ENCODE results near the gene DUSP22.
"Not testable (repeated sequence)": the region's sequence is repeated elsewhere in the genome, so short reads cannot be mapped to it uniquely, and the experiment has no call there.

The DUSP22 gene

DNA sequence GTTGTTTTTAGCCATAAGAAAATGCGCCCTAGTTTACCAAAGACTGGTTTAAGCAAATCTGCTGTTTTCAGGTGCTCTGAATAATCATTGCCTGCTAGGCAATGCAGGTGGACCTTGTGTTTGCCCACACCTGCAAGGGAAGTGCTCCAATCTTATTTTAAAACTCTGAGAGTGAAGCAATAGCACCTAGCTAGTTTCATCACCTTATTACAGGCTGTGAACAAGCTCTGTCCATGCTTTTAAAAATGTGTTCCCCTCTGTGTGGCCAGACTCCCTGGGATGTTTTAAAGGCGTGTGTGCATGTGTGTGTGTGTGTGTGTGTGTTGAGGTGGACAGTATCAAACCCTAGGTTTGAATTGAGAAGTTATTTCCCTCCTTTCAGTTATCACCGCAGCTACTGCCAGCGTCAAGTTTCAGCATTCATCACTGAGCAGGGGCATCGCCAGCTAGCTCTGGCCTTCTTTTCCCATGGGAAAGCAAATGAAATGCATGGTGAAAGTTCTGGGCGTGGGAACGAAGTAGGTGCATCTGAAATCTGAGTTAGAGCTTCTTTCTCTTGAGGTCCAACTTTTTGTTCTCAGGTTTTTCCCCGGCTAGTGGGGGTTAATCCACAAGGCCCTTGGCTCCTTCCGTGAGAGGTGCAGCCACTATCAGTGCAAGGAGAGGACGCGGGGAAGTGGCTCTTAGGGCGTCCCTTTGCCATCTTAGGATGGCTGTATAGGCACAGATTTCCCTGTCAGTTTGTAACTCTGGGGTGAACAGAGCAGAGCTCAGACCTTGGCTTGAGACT lies 30.8 kb downstream of the DUSP22 start:
- no peak for DNase-seq (ENCODE audit: low read depth in 2 of 3, low spot score in 1 of 3)

DNA sequence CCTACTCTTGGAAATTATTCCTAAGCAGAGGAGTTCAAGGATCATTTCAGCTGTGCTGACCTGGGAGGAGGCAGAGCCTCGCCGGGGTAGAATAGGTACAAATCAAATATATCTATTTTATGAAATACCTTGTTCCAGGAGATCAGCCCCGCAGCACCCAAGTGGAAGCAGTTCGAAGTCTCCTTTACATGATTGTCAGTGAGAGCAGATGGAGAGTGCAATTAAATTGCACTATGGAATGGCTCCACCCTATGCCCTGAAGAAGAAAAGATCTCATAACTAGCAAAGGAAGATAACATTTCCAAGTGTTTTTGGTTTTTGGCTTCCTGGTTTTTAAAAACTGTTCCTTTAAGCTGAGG lies 31.4 kb downstream of the DUSP22 start:
- no peak for DNase-seq (ENCODE audit: low read depth in 2 of 3, low spot score in 1 of 3)

DNA sequence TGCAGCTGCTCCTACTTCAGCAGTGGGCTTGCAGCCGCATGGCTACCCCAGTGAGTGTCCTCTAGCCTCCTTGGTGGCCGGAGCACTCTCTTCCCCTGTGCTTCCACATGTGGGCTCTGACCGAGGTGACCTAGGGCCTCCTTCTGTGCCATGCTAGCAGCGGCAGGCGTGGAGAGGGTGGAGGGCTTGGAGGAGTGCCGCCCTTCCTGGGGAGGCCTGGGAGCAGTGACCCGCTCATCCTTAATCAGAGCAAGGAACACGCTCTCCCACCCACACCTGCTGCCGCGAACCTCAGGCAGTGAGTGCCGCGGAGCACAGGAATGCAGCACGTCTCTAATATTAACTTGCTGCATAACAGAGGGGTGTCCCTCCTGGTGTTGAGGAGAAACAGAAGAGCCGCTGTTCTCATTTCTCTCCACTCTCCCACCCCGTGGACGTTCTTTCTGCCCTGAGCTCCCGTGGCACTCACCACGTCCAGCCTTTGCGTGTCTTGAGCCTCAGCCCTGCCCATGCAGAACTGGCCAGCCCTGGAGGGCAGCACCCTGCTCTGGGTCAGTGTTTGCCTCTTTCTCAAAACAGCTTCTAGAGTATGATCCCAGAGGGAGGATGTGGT lies 31.9 kb downstream of the DUSP22 start:
- DNase-seq (ENCODE audit: low read depth in 2 of 3, low spot score in 1 of 3): no peak

DNA sequence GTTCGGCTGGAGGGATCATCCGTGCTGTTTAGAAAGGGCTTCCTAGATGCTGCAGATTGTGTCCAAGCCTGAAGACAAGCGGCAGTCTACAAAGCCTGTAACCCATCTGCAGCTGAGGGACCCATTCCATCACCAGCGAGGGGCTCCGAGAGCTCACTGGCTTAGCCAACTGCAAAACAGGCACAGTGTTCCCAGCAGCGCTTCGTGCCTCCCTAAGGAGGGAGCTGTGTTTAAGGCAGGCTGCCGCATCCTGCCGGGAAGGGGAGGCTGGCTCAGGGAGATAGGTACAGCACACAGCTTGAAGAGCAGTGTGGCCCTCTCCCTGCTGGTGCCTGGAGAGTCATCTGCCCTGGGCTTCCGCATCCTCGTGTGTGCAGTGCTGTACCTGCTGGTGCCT lies 32.4 kb downstream of the DUSP22 start:
- DNase-seq (ENCODE audit: low read depth in 2 of 3, low spot score in 1 of 3): no peak

DNA sequence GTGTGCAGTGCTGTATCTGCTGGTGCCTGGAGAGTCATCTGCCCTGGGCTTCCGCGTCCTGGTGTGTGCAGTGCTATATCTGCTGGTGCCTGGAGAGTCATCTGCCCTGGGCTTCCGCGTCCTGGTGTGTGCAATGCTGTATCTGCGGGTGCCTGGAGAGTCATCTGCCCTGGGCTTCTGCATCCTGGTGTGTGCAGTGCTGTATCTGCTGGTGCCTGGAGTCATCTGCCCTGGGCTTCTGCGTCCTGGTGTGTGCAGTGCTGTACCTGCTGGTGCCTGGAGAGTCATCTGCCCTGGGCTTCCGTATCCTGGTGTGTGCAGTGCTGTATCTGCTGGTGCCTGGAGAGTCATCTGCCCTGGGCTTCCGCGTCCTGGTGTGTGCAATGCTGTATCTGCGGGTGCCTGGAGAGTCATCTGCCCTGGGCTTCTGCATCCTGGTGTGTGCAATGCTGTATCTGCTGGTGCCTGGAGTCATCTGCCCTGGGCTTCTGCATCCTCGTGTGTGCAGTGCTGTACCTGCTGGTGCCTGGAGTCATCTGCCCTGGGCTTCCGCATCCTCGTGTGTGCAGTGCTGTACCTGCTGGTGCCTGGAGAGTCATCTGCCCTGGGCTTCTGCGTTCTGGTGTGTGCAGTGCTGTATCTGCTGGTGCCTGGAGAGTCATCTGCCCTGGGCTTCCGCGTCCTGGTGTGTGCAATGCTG lies 33.0 kb downstream of the DUSP22 start:
- not testable (repeated sequence) for DNase-seq (ENCODE audit: low read depth in 2 of 3, low spot score in 1 of 3)

DNA sequence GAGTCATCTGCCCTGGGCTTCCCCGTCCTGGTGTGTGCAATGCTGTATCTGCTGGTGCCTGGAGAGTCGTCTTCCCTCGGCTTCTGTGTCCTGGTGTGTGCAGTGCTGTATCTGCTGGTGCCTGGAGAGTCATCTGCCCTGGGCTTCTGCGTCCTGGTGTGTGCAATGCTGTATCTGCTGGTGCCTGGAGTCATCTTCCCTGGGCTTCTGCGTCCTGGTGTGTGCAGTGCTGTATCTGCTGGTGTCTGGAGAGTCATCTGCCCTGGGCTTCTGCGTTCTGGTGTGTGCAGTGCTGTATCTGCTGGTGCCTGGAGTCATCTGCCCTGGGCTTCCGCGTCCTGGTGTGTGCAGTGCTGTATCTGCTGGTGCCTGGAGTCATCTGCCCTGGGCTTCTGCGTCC lies 33.8 kb downstream of the DUSP22 start:
- not testable (repeated sequence) for DNase-seq (ENCODE audit: low read depth in 2 of 3, low spot score in 1 of 3)

DNA sequence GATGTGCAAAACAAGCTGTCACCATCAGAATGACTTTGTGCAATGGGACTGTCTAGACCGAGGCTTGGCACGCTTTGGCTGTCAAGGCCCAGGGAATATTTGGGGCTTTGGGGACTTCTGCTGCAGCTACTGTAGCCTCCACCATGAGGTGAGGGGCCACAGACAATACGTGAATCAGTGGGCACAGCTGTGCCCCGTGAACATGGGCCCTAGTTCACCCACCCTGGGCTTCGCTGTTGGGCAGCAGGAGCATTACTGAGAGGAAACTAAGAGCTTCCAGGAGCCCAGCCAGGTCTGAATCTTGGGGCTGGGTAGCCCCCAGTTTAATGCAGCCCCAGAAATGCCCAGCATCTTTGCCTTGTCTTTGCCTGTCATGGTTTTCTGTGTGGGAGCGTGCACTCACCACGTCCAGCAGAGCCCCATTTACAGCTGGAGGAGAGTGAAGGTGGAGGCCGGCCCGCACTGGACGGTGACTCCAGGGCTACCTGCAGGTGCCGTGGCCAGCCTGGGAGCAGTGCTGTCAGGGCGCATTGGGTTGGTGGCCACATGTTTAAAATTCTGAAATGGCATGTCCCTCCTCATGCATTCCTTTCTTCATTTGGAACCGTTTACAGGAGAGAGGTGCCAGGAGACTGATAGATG lies 34.7 kb downstream of the DUSP22 start:
- DNase-seq (ENCODE audit: low read depth in 2 of 3, low spot score in 1 of 3): no peak

DNA sequence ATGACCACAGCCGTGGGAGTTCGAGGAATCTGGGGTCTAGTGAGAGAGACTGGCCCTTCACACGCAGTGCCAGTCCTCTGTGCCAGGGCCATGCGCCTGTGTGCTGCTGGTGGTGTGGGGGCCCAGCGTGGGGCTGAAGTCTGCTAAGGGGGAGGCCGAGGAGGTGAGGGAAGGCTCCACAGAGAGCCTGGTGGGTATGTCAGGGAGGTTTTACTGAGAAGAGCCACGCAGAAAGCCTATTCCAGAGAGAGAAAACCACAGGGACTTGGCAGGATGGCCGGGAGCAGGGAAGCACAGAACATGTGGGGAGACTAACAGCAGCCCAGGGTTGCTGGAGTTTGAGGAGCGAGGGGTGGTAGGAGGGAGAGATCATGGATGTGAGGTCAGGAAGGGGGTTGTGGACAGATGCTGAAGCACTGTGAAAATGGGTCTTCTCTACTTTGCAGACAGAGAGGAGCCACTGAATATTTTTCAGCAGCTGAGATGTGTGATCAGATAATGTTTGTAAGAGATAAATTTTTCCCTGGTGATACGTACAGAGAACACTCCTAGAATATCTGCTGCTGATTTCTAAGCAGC lies 35.3 kb downstream of the DUSP22 start:
- no peak for DNase-seq (ENCODE audit: low read depth in 2 of 3, low spot score in 1 of 3)

DNA sequence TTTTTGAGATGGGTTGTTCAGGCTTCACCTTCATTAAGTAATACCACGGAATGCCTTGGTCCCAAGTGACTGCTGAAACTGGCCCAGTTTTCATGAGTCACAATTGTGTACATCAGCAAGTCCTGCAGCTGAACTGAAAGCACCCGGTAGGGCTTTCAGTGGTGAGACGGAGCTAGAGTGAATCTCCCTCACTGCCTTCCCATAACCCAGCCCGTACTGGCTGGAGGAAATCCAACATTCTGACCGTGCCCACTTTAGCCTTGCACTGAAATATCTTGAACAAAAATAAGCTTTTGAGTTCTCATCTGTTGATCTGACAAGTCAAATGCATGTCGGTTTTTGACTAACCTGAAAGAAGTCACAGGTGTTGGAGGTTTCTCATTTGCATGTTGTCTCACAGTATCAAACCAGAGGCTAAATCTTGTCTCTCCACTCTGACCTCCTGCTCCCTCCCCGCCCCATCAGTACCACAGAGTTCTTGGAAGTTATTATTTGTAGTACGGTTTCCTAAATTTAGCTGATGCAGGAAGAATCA lies 35.9 kb downstream of the DUSP22 start:
- peak in 1 of 3 donors; percentile 10 for DNase-seq (ENCODE audit: low read depth in 2 of 3, low spot score in 1 of 3)

DNA sequence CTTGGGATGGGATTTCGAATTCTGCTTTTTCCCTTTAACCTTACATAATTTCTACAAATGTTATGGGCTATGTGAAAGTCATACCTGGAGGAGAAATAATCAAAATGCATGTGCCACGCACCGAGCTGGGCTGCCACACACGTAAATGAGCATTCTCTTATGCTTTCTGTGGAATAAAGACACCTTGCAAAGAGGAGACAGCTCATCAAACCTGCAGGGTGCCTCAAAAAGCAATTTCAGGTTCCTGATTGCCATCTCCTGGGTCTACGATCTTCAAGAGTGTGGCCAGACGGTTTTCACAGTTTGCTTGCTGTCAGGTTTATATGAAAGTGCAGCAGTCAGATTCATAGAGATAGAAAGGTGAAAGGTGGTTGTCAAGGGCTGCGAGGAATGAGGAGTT lies 36.6 kb downstream of the DUSP22 start:
- no peak for DNase-seq (ENCODE audit: low read depth in 2 of 3, low spot score in 1 of 3)

DNA sequence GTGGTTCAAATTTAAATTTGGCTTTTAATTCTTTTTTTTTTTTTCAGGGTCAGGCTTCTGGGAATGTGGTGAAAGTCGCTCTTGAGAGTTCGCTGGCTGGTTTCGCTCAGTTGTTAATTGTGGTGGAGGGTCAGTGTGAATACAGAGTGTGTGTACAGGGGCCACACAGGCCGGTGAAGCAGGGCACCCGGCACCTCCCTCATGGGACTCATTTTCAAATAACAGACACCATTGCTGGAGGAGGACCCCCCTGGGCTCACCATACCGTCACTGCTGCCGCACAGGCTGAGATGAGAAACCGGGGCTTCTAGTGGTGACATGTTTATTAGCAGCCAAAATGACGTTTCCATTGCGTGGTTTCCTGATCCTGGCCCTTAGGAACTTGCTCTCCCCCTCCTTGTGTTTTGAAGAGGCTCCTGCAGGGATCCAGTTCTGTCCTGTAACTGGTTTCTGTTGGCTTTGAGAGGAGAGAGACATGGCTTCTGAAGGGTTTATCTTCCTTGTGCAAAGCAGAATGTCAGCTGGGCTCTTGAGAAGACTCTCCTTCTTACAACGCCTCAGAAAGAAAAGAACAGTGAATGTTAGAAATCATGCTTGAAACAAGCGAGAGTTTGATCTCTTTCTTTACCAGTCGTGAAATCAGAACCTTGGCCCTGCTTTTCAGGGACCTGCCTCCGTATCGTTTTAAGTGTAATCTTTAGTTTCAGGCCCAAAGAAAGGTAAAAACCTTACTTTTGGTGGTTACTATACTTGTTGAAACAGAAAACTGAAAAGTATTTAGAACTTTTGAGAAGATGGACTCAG lies 37.8 kb downstream of the DUSP22 start:
- DNase-seq (ENCODE audit: low read depth in 2 of 3, low spot score in 1 of 3): no peak

DNA sequence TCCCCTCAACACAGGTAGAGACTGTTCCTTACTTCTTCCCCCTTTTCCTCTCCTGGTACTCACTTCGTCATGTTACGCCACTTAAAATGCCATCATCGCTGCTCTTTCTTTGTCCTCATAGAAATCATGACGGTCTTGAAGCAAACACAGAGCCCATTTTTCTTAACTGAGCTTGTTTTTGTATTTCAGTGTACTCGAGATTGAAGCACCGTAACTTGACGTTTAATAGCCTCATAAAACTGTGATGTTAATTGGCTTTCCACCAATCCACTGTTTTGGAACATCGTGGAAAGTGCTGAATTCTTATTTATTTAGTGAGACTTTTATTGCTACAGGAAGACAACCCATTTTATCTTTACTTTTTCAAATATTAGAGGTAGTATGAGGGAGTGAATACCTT lies 38.7 kb downstream of the DUSP22 start:
- no peak for DNase-seq (ENCODE audit: low read depth in 2 of 3, low spot score in 1 of 3)

DNA sequence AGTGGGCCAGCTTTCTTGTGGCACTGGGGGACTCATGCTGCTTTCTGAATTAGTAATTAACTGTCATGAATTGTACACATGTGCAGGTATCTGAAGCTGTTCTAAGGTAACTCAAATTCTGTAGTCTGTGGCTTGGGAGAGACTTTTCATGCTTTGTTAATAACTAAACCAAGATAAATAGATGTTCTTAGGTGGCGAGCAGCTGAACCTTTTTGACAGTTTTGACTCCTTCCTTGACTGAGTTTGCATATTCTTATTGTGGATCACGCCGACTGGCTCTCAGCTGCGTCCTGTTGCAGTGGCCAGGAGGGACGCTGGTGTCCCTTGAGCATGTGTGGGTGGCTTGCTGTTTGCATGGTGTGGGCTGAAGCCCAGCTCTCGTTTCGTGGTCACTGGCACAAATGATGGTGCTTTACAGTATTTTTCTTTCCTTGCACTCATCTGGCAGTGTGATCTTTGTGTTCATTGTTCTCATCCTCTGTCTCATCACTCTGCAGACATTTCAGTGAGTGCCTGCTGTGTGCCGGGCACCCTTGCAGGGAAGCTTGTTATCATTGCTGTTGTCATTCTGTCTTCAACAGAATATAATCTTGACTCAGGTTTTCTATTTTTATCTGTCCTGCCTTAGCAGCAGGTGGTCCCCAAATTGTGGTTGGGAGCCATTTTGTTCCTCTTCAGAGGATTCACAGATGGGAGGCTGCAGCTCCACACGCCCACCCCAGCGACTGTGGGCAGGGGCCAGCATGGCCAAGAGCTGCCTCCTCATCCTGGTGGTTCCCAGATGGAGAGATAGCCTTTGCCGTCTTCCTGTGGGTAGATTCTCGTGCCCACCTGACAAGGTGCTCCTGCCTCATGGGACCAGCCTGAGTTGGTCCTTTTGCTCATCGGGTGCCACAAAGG lies 39.6 kb downstream of the DUSP22 start:
- no peak for DNase-seq (ENCODE audit: low read depth in 2 of 3, low spot score in 1 of 3)

DNA sequence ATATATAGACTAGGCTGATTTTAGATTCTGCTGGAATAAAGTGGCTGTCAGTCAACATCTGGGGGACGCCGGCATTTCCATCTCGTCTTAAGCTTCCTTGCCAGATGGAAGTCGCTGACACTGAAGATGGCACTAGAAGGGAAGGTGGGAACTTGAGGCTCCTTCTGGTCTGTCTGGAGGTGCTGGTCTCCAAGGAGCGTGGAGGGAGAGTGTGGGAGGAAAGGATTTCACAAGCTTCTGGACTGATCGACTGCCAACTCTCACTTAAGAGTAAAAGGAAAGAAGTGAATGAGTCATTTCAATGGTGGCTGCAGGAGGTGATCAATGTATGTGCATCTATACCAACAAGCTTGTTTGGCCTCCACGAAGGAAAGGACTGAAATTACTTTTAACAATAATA lies 40.4 kb downstream of the DUSP22 start:
- no peak for DNase-seq (ENCODE audit: low read depth in 2 of 3, low spot score in 1 of 3)

DNA sequence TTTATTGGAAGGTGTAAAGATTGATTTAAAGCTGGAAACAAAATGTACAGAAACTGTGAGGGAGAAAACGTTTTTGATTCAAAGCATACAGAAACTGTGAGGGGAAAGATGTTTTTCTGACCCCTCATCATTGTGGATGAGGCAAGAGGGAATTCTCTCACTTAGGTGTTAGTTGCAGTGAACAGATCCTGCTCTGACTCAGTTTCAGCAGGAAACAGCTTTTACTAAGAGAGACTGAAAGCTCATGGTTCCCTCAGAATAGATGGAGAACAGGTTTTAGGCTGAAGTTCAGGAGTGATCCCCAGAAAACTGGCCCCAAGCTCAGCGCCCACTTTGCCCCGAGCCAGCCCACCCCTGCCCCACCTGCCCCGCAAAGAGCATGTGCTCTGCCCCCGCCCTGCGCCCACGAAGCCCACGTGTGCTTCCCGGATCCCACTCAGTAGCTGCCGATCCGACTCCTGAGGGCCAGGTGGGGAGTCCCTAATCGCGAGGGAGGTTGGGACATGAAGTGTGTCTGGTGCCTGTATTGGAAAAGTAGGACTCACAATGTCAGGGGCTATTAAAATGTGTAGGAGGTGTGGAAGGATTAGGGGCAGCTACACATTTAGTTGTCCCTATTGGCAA lies 41.2 kb downstream of the DUSP22 start:
- DNase-seq (ENCODE audit: low read depth in 2 of 3, low spot score in 1 of 3): no peak

DNA sequence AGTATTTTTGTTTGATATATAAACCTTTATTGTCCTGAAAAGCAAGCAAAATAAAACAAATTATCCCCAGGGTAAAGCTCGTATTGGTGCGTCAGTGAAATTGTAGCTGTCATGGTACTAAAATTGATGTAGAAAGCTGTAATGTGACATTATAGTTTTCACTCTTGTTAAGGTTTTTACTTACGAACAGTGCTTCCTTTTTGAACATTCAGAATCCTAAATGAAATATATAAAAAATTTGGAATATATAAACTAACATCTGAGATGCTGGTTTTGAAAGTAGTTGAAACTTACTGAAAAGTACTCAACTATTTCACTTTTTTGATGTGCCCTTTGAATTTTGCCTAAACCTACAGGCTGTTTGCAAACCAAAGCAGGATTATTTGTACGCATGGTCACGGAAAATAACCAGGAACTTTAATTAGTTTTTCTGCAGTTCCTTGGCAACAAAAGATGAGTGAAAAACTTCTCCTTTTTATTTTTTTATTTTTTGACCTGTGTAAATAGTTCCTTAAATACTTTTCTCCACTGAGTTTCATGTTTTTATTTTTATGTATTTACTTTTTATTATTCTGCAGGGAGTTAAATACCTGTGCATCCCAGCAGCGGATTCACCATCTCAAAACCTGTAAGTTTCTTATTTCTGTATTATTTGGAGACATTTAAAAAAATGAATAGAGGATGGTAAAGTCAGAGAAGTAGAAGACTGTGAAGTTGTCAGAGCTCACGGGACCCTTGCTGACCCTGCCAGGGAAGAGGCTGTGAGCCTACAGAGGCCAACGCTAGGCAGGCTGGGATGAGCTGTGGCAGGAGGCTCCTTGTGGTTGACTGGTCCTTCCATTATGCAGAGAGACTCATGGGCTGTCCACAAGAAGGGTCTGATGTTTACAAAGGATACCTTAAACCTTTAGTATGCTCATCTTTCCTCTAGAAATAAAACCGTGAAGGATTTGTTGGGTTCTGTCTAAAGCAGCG lies 42.5 kb downstream of the DUSP22 start:
- DNase-seq (ENCODE audit: low read depth in 2 of 3, low spot score in 1 of 3): no peak

DNA sequence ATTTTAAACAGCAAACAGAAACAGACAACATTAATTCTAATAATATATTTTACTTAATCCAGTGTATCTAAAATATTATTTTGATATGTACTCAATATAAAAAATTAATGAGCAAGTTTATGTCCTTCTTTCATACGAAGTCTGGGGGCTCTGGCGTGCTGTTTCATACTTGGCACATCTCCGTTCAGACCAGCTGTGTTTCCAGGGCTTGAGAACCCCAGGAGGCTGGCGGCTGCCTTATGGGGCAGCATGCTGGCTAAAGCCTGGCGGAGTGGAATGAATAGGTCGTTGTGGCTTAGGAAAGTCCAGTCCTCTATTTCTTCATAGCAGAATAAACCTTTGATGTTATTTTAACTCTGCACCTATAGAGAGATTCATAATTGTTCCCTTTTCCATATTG lies 43.3 kb downstream of the DUSP22 start:
- DNase-seq (ENCODE audit: low read depth in 2 of 3, low spot score in 1 of 3): no peak
